HG03460 (cell line): Measurements from ENCODE around the gene EIF4EBP2.

Experiments used
- ATAC-seq: cut with Tn5 transposase; IDR thresholded peaks from one replicate; pipeline ENCODE4 v1.9.1; 2021; ENCODE audit not compliant: unreplicated experiment

EIF4EBP2 gene

DNA sequence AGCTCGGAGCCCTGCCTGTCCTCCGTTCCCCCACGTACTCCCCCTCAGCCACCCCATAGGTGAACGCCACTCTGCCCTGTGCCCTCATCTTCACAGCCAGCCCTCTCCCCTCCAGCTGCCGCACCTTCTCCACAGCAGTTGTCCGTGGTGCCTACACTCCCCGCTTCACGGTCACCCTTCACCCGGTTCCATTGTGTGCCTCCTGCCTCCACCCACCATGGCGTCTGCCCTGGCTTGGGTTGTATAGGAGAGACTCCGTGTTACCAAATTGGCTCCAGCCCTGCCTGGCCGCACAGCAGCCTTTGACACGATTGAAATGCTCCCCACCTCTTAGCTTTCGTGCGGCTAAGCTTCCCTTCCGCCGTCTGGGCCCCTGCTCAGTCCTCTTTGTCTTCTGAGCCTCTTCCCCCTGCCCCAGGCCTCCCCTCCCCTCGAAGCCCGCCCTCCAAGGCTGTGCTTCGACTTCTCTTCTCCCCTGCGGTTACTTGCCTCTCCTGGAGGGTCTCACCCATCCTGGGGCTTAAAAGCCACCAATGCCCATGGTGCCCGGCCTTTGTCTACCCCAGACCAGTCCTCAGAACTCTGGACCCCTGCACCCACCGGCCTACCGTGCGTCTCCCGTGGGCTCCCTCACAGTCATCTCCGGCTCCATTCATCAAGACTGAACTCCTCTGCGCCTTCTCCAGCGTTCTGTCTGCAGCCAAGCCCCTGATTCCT, 56.0 kb downstream of the EIF4EBP2 start:
- no peak for ATAC-seq

GRCh38 chr10:70461397-70462348, 57.7 kb downstream of the EIF4EBP2 start:
- no peak for ATAC-seq

DNA sequence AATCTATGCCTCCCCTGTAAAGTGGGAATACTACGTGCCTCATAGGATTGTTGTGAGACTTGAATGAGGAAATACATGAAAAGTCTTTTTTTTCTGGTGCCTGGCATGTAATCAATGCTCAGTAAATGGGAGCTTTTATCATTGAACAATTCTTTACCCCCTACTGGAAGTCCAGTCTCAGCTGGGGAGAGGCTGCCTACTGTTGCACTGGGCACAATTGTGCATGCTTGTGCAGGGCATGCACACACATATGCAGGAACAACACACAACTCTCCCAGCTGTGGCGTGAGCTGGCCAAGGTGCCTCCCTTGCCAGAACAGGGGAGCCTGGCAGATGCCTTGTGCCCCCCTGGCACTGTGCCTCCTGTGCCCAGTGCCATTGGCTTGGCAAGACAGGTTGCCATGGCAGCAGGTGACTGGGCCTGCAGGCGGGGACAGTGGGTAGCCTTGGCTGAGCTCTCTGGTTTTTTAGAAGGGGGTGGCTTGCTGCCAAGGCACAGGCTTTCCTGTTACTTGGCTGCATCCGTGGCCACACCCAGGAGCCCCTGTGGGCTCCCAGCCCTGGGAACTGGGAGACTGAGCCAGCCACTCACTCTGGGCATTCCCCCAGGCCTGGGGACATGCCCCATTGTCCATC, 58.5 kb downstream of the EIF4EBP2 start:
- no peak for ATAC-seq

GRCh38 chr10:70465278-70465677, 61.3 kb downstream of the EIF4EBP2 start:
- no peak for ATAC-seq

DNA sequence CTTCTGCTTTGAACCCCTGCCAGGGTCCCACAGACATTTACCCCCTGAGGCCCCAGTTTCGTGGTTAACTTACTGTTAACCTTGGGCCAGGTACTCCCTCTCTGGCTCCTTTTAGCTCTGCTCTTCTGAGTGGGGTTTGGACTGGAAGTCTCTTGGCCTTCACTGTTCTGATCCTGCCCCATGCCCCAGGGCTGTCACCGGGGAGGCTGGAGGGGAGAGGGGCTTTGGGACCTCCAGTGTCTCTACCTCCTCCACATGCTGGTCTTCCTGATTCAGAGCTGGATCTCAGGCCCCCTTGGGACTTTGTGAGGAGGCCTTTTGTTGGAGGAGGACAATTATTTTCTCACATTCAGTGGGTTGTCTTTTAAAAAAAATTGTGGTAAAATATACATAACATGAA, 61.9 kb downstream of the EIF4EBP2 start:
- ATAC-seq = no peak

DNA sequence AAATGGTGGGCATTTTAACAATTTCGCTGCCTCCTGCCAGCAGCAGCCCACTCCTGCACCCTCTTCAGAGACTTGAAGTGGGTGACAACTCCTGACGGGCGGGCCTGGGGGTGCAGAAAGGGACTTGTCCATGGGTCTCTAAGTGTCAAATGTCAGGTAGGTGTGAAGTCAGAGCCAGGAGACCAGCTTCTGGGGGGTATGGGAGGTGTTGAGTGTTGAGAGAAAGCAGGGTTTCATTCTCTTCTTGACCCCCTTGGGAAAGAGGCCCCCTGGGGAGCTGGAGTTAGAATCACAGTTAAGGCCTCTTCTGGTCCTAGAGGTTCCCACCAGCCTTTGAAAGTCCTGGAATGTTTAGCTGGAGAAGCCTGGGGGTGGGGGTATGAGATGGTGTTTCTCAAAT, 63.0 kb downstream of the EIF4EBP2 start:
- no peak for ATAC-seq

DNA sequence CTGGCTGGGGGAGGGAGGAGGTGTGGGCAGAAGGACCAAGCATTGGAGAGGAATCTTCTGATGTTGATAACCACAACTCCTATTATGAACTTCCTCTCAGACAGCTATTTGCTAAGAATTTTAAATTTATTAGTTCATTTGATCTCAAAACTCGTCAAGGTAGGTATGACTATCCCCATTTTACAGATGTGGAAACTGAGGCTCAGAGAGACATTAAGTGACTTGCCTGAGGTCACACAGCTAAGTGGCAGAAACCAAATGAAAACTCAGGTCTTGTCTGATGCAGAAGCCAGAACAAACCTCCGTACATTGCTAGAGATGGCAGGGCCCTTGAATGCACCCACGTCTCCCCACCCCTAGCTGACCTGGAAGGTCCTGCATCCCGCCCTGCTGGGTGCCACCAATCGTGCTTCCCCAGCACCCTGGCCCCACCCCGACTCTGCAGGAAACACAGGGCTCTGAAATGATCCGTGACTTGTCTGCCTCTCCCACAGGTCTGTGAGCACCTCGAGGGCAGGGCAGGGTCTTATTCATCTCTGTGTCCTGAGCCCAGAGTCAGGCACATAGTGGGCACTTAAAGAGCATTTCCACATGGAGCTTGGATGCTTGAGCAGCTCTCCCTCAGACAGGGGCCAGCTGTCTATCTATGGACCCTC, 69.0 kb downstream of the EIF4EBP2 start:
- no peak for ATAC-seq

- no peak for ATAC-seq
Observed at GRCh38 chr10:70474780-70475179, 70.8 kb downstream of the EIF4EBP2 start.

GRCh38 chr10:70475661-70476060, 71.7 kb downstream of the EIF4EBP2 start:
- no peak for ATAC-seq

- no peak for ATAC-seq
Observed at GRCh38 chr10:70476249-70477035, 72.5 kb downstream of the EIF4EBP2 start.

GRCh38 chr10:70477661-70478162, 73.8 kb downstream of the EIF4EBP2 start:
- ATAC-seq = no peak
